ENCODE results near the gene IFT43.

The IFT43 gene

DNA sequence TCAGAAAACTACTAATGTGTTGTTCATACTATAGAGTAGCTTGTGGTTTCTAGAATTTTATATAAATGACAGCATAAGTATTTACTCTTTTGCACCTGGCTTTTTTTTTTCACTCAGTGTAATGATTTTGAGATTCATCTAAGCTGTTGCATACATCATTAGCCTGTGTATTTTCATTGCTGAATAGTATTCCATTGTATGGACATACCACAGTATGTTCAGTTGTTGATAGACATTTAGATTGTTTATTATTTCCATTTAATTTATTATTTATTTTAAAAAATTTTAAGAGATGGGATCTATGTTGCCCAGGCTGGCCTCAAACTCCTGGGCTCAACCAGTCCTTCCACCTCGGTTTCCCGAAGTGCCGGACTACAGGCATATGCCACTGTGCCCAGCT lies 80.0 kb downstream of the IFT43 start:
- WGBS, result 99% methylated on average over 3 of the region's 3 CpGs
- H3K27ac ChIP-seq (ENCODE audit: low read length, poor library complexity, severe bottlenecking), result no peak overlapping the region
- peaks cover 4% of the 10 kb centered on the region for H3K79me1 ChIP-seq (replicated peaks; ENCODE audit: low read length, poor library complexity, severe bottlenecking)
- H3K18ac ChIP-seq (ENCODE audit: low read depth in 1 of 2, low read length in 2 of 2), result no peak overlapping the region
- no peaks in the 10 kb centered on the region for H3K27me3 ChIP-seq (ENCODE audit: control insufficient read depth in 1 of 2, insufficient read depth in 1 of 2, low read length in 2 of 2)
- H4K8ac ChIP-seq (ENCODE audit: low read length), result no peak overlapping the region
- H3K4ac ChIP-seq (ENCODE audit: low read depth in 1 of 2, low read length in 2 of 2), result no peak overlapping the region
- no peak overlapping the region for H2AK5ac ChIP-seq (ENCODE audit: low read length, severe bottlenecking)
- no peak overlapping the region for H3K14ac ChIP-seq (ENCODE audit: low read length in 2 of 2)
- no peak overlapping the region for H3K9ac ChIP-seq (ENCODE audit: low read length)
- no peak overlapping the region for H2BK120ac ChIP-seq (ENCODE audit: low read depth, low read length)
- H2BK15ac ChIP-seq (ENCODE audit: low read depth, poor library complexity, severe bottlenecking), result no peak overlapping the region
- H2AFZ ChIP-seq (ENCODE audit: low read depth, low read length), result no peak overlapping the region
- peaks cover 10% of the 10 kb centered on the region for H3K9me3 ChIP-seq (ENCODE audit: control insufficient read depth, low read length)
- no peak overlapping the region for H2BK12ac ChIP-seq (ENCODE audit: low read length in 2 of 2)
- no peak overlapping the region for H3K4me2 ChIP-seq (ENCODE audit: low read length, poor library complexity, severe bottlenecking)
- no peak for DNase-seq
- no peaks in the 10 kb centered on the region for H3K4me1 ChIP-seq (ENCODE audit: control insufficient read depth, insufficient read depth, low read depth, low read length)
- H2BK5ac ChIP-seq (ENCODE audit: low read depth, low read length, poor library complexity, severe bottlenecking), result no peak overlapping the region
- H3K36me3 ChIP-seq (ENCODE audit: control insufficient read depth in 1 of 2, insufficient read depth in 2 of 2, low read depth in 1 of 2, low read length in 2 of 2), result peaks cover 6 to 74% of the 10 kb centered on the region in 2 experiments
- H3K23ac ChIP-seq (ENCODE audit: low read length in 2 of 2), result no peak overlapping the region
- H3K4me3 ChIP-seq (ENCODE audit: insufficient read depth in 1 of 2, low read depth in 1 of 2, low read length in 2 of 2), result no peak overlapping the region
- H4K91ac ChIP-seq (ENCODE audit: low read length), result no peak overlapping the region

- no peak overlapping the region for H3K14ac ChIP-seq (ENCODE audit: low read length in 2 of 2)
- H2BK120ac ChIP-seq (ENCODE audit: low read depth, low read length), result no peak overlapping the region
- H3K4me2 ChIP-seq (ENCODE audit: low read length, poor library complexity, severe bottlenecking), result no peak overlapping the region
- H3K9me3 ChIP-seq (ENCODE audit: control insufficient read depth, low read length), result peaks cover 10% of the 10 kb centered on the region
- H2AK5ac ChIP-seq (ENCODE audit: low read length, severe bottlenecking), result no peak overlapping the region
- H2BK12ac ChIP-seq (ENCODE audit: low read length in 2 of 2), result no peak overlapping the region
- peaks cover 4% of the 10 kb centered on the region for H3K79me1 ChIP-seq (replicated peaks; ENCODE audit: low read length, poor library complexity, severe bottlenecking)
- no peaks in the 10 kb centered on the region for H3K27me3 ChIP-seq (ENCODE audit: control insufficient read depth in 1 of 2, insufficient read depth in 1 of 2, low read length in 2 of 2)
- H3K27ac ChIP-seq (ENCODE audit: low read length, poor library complexity, severe bottlenecking), result no peak overlapping the region
- H3K36me3 ChIP-seq (ENCODE audit: control insufficient read depth in 1 of 2, insufficient read depth in 2 of 2, low read depth in 1 of 2, low read length in 2 of 2), result peaks cover 10 to 80% of the 10 kb centered on the region in 2 experiments
- WGBS, result 71% methylated on average over 3 of the region's 5 CpGs
- H4K91ac ChIP-seq (ENCODE audit: low read length), result no peak overlapping the region
- no peaks in the 10 kb centered on the region for H3K4me1 ChIP-seq (ENCODE audit: control insufficient read depth, insufficient read depth, low read depth, low read length)
- no peak overlapping the region for H3K18ac ChIP-seq (ENCODE audit: low read depth in 1 of 2, low read length in 2 of 2)
- H4K8ac ChIP-seq (ENCODE audit: low read length), result no peak overlapping the region
- H3K4me3 ChIP-seq (ENCODE audit: insufficient read depth in 1 of 2, low read depth in 1 of 2, low read length in 2 of 2), result no peak overlapping the region
- no peak overlapping the region for H3K4ac ChIP-seq (ENCODE audit: low read depth in 1 of 2, low read length in 2 of 2)
- no peak overlapping the region for H2BK5ac ChIP-seq (ENCODE audit: low read depth, low read length, poor library complexity, severe bottlenecking)
- H2AFZ ChIP-seq (ENCODE audit: low read depth, low read length), result no peak overlapping the region
- H2BK15ac ChIP-seq (ENCODE audit: low read depth, poor library complexity, severe bottlenecking), result no peak overlapping the region
- H3K23ac ChIP-seq (ENCODE audit: low read length in 2 of 2), result no peak overlapping the region
- no peak for DNase-seq
- no peak overlapping the region for H3K9ac ChIP-seq (ENCODE audit: low read length)
Measured at GRCh38 chr14:76067536-76067935, 82.0 kb downstream of the IFT43 start.

DNA sequence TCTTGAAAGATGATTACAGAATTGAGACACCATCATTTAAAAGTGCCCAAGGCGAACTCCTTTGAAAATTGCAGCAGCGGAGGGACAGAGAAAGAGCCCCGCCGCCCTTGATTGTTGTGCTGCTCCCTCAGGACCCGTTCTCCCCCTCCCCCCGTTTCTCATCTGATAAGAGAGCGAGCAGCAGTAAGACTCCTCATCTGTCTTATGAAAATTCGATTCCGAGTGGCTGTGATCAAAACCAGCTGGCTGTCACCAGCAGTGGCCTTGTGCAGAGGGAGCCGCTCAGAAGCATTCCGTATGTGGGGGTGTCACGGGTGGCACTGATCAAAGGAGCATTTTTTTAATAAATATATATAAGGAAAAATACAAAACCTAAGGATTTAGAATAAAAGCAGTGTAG lies 88.2 kb downstream of the IFT43 start:
- no peak overlapping the region for H3K27ac ChIP-seq (ENCODE audit: low read length, poor library complexity, severe bottlenecking)
- H3K4me2 ChIP-seq (ENCODE audit: low read length, poor library complexity, severe bottlenecking), result no peak overlapping the region
- no peaks in the 10 kb centered on the region for H3K79me1 ChIP-seq (replicated peaks; ENCODE audit: low read length, poor library complexity, severe bottlenecking)
- WGBS, result 87% methylated on average over 11 of the region's 12 CpGs
- no peak overlapping the region for H3K9ac ChIP-seq (ENCODE audit: low read length)
- no peak overlapping the region for H4K91ac ChIP-seq (ENCODE audit: low read length)
- H2BK120ac ChIP-seq (ENCODE audit: low read depth, low read length), result no peak overlapping the region
- H3K4me1 ChIP-seq (ENCODE audit: control insufficient read depth, insufficient read depth, low read depth, low read length), result no peaks in the 10 kb centered on the region
- H2AK5ac ChIP-seq (ENCODE audit: low read length, severe bottlenecking), result no peak overlapping the region
- H2AFZ ChIP-seq (ENCODE audit: low read depth, low read length), result no peak overlapping the region
- H3K9me3 ChIP-seq (ENCODE audit: control insufficient read depth, low read length), result no peaks in the 10 kb centered on the region
- H3K27me3 ChIP-seq (ENCODE audit: control insufficient read depth in 1 of 2, insufficient read depth in 1 of 2, low read length in 2 of 2), result no peaks in the 10 kb centered on the region
- no peak overlapping the region for H3K4me3 ChIP-seq (ENCODE audit: insufficient read depth in 1 of 2, low read depth in 1 of 2, low read length in 2 of 2)
- no peak overlapping the region for H3K23ac ChIP-seq (ENCODE audit: low read length in 2 of 2)
- H3K14ac ChIP-seq (ENCODE audit: low read length in 2 of 2), result no peak overlapping the region
- no peak overlapping the region for H4K8ac ChIP-seq (ENCODE audit: low read length)
- H2BK12ac ChIP-seq (ENCODE audit: low read length in 2 of 2), result no peak overlapping the region
- H3K36me3 ChIP-seq (ENCODE audit: control insufficient read depth in 1 of 2, insufficient read depth in 2 of 2, low read depth in 1 of 2, low read length in 2 of 2), result peaks cover 19 to 37% of the 10 kb centered on the region in 2 experiments
- DNase-seq, result no peak
- H3K18ac ChIP-seq (ENCODE audit: low read depth in 1 of 2, low read length in 2 of 2), result no peak overlapping the region
- no peak overlapping the region for H2BK15ac ChIP-seq (ENCODE audit: low read depth, poor library complexity, severe bottlenecking)
- H2BK5ac ChIP-seq (ENCODE audit: low read depth, low read length, poor library complexity, severe bottlenecking), result no peak overlapping the region
- H3K4ac ChIP-seq (ENCODE audit: low read depth in 1 of 2, low read length in 2 of 2), result no peak overlapping the region

- no peak overlapping the region for H3K18ac ChIP-seq (ENCODE audit: low read depth in 1 of 2, low read length in 2 of 2)
- no peak overlapping the region for H2BK15ac ChIP-seq (ENCODE audit: low read depth, poor library complexity, severe bottlenecking)
- H4K91ac ChIP-seq (ENCODE audit: low read length), result no peak overlapping the region
- no peak overlapping the region for H3K23ac ChIP-seq (ENCODE audit: low read length in 2 of 2)
- no peak overlapping the region for H4K8ac ChIP-seq (ENCODE audit: low read length)
- H2BK120ac ChIP-seq (ENCODE audit: low read depth, low read length), result no peak overlapping the region
- 79% methylated on average over 1 of the region's 2 CpGs for WGBS
- H3K4me3 ChIP-seq (ENCODE audit: insufficient read depth in 1 of 2, low read depth in 1 of 2, low read length in 2 of 2), result no peak overlapping the region
- H2AK5ac ChIP-seq (ENCODE audit: low read length, severe bottlenecking), result no peak overlapping the region
- H3K9ac ChIP-seq (ENCODE audit: low read length), result no peak overlapping the region
- H3K36me3 ChIP-seq (ENCODE audit: control insufficient read depth in 1 of 2, insufficient read depth in 2 of 2, low read depth in 1 of 2, low read length in 2 of 2), result peaks cover 14% of the 10 kb centered on the region in 2 experiments
- no peak overlapping the region for H2BK5ac ChIP-seq (ENCODE audit: low read depth, low read length, poor library complexity, severe bottlenecking)
- no peak overlapping the region for H2BK12ac ChIP-seq (ENCODE audit: low read length in 2 of 2)
- no peak overlapping the region for H3K14ac ChIP-seq (ENCODE audit: low read length in 2 of 2)
- H3K79me1 ChIP-seq (replicated peaks; ENCODE audit: low read length, poor library complexity, severe bottlenecking), result no peaks in the 10 kb centered on the region
- H3K27me3 ChIP-seq (ENCODE audit: control insufficient read depth in 1 of 2, insufficient read depth in 1 of 2, low read length in 2 of 2), result no peaks in the 10 kb centered on the region
- H2AFZ ChIP-seq (ENCODE audit: low read depth, low read length), result no peak overlapping the region
- H3K27ac ChIP-seq (ENCODE audit: low read length, poor library complexity, severe bottlenecking), result no peak overlapping the region
- no peaks in the 10 kb centered on the region for H3K4me1 ChIP-seq (ENCODE audit: control insufficient read depth, insufficient read depth, low read depth, low read length)
- DNase-seq, result no peak
- H3K4me2 ChIP-seq (ENCODE audit: low read length, poor library complexity, severe bottlenecking), result no peak overlapping the region
- H3K4ac ChIP-seq (ENCODE audit: low read depth in 1 of 2, low read length in 2 of 2), result no peak overlapping the region
- no peaks in the 10 kb centered on the region for H3K9me3 ChIP-seq (ENCODE audit: control insufficient read depth, low read length)
Measured at GRCh38 chr14:76077340-76077739, 91.8 kb downstream of the IFT43 start.
